Measurements from ENCODE around the gene GALT.

- TF ChIP-seq, protein P1, sequence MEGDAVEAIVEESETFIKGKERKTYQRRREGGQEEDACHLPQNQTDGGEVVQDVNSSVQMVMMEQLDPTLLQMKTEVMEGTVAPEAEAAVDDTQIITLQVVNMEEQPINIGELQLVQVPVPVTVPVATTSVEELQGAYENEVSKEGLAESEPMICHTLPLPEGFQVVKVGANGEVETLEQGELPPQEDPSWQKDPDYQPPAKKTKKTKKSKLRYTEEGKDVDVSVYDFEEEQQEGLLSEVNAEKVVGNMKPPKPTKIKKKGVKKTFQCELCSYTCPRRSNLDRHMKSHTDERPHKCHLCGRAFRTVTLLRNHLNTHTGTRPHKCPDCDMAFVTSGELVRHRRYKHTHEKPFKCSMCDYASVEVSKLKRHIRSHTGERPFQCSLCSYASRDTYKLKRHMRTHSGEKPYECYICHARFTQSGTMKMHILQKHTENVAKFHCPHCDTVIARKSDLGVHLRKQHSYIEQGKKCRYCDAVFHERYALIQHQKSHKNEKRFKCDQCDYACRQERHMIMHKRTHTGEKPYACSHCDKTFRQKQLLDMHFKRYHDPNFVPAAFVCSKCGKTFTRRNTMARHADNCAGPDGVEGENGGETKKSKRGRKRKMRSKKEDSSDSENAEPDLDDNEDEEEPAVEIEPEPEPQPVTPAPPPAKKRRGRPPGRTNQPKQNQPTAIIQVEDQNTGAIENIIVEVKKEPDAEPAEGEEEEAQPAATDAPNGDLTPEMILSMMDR (IDR thresholded peaks at IDR 0.05; ENCODE audit: low read depth, low read length) = no peak
- no peak for TF ChIP-seq POLR2A (IDR thresholded peaks at IDR 0.05; ENCODE audit: extremely low read depth, insufficient read length)
Measured at GRCh38 chr9:34607331-34607730, 39.1 kb upstream of the GALT start.
